HG03064 (cell line): ENCODE measurements around the gene UNC13C.

ENCODE experiments used
- ATAC-seq: cut with Tn5 transposase; IDR thresholded peaks from one replicate; pipeline ENCODE4 v1.9.1; 2021; ENCODE audit warnings: low read depth; ENCODE audit not compliant: unreplicated experiment

The UNC13C gene

DNA sequence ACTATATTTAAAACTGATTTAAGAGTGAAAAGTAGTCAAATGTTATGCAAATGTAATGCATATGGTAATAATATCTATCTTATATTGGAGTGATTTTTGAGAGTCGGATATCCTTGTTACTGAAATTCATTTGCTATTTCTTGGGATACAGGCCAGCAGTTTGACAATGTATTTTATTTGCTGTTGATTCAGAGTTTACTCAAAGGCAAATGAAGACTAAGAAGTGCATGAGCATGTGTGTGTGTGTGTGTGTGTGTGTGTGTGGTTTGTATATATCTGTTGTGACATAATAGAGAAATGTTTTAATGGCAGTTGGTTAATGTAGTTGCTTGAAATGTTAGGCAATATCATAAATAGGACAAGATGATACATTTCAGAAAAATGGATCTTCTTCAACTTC, 39.0 kb downstream of the UNC13C start:
- no peak for ATAC-seq

DNA sequence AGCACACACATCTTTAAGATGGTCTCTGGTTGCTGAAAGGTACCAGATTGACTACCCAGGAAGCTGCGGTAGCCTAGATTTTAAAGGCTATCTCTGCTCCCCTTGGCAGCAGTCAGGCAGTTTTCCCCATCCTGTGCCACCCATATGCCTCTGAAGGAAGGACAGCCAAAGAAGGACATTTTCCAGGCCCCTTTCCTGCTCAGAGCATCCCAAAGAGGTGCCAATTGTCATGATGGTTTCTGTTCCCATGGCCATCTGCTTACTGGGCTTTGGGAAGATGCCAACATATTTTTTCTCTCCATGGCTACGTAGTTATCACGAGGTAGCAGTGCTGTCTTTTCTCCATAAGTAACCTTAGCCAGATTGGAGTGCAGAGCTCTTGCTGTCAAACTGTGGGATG, 39.7 kb downstream of the UNC13C start:
- no peak for ATAC-seq

- ATAC-seq = no peak
Observed at GRCh38 chr15:54026258-54026657, 48.0 kb downstream of the UNC13C start.

DNA sequence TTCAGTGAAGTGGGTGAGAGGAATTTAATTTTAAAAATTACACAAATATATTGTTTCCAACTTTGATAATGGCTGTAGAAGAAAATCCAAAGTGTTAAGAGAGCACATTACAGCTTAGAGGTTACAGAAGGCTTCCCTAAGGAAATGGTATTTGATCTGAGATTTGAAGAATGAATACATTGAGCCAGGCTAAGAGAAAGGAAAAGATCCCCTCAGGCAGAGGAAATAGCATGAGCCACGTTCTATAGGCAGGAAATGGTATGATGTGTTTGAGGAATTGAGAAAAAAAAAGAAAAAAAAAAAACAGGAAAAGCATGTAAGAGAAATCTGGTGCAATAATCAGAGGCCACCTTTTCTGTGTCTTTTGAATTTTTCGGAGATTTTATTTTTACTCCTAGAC, 48.6 kb downstream of the UNC13C start:
- no peak for ATAC-seq

GRCh38 chr15:54029081-54029480, 50.8 kb downstream of the UNC13C start:
- no peak for ATAC-seq

DNA sequence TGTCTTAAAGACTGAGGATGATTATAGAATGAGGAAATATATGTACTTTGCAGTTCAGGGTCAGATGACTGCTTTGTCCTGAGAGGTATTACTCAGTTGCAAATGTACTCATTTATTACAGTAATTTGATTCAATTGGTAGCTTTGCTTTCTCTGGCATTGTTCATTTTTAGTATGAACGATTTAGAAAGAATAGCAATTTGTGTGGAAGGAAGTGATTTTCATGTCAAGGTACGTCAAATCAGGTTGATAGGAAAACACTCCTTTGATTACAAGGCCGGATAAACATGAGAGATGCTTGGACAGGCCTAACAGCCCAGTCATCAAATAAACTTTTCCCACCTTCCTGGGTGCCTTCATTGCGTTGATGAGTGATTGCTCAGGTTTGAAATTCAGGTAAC, 53.8 kb downstream of the UNC13C start:
- ATAC-seq = no peak

- no peak for ATAC-seq
Observed at GRCh38 chr15:54033356-54033860, 55.2 kb downstream of the UNC13C start.

- no peak for ATAC-seq
Observed at GRCh38 chr15:54033869-54034458, 55.7 kb downstream of the UNC13C start.

DNA sequence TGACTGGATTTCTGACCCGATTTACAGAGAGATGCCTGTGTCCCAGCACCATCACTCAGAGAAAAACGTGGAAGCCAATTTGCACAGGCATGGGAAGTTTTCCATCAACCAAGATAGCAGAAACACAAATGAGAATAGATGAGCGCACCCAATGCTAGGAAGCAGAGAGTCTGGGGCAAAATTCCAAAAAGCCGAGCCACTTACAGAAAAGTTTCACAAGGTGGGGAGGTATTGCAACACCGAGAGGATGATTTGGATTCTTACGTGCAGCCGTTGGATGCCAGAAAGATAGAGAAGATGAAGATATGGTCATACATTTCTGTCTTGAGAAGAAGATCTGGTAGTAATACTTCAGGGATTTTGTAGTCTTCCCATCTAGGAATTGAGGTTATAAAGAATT, 57.4 kb downstream of the UNC13C start:
- no peak for ATAC-seq

DNA sequence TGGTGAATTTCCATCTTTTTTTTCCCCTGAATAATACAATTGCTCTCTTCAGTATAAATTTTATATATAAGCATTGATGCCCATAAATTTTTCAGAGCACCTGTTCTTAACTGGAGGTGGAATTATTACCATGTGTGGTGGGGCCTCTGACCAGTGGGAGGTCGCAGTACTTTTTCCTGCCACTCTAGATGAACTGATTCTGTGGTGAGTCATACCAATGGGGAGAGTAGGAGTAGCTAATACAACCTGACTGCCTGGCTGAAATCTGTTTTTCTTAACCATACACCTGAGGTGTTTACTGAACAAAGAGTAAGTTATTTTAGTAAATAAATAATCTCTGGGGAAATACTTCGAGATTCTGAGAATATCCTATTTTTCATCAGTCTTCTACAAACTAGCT, 67.2 kb downstream of the UNC13C start:
- no peak for ATAC-seq

DNA sequence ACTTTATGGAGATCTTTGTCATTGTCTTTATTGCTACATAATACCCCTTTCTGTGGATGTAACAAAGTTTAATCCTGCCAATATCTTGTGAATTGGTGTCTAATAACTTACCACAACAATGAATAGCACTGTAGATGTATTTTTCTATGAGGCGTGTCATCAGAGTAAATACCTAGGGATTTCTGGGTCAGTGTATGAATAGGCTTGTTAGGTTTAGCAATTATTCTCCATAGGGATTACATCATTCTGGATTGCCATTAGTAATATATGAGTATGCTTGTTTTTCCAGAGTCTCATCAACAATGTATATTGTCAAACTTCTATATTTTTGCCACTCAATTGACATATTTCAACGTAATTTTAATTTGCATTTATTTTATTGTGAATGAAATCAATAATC, 67.9 kb downstream of the UNC13C start:
- ATAC-seq = no peak

GRCh38 chr15:54064365-54064764, 86.1 kb downstream of the UNC13C start:
- no peak for ATAC-seq

GRCh38 chr15:54066403-54066802, 88.2 kb downstream of the UNC13C start:
- no peak for ATAC-seq

DNA sequence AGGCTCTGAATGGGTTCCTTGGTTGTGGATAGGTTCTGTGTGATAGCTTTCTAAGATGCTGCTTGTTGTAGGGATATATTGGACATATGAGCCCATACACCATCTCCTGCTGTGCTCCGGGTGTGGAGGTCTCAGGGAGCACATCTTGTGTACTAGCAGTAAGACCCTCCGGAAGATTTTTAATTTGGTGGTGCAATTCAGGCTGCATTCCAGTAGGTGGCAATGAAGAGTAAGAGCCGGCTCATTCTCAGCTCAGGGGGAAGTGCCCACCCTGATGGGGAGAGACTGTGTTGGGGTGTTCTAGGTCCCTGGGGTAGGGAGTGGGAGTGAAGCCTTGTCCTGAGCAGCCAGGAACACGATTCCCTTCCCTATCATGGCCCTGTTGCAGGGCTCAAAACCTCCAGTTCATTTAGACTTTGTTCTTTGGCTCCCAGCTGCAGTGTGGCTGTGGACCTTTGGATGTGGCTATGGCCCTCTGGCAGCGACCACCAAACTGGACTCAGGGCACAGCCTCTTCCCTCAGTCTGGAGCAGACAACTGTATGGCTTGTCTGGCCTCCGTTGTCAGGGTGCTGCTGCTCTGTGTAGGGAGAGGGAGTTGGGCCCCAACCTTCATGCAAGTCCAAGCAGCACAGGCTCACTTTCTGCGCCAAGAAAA, 104.7 kb downstream of the UNC13C start:
- ATAC-seq = no peak

DNA sequence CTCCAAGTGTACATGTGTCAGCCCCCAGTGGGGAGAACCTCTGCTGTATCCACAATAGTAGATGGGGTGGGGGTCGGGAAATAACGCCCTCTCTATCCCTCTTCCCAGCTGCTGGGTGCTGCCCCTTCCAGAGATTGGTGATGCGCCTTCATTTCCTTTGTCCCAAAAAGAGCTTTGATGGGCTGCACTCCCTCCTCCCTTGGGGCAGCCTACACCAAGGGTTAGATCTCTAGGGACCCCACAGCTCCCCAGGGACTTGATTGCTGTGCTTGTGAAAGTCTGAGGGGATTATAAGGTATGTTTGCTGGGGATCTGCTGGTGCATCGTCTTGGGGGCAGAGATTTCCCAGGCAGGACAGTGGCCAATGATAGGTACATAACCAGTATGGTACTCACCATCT, 105.3 kb downstream of the UNC13C start:
- ATAC-seq = no peak

DNA sequence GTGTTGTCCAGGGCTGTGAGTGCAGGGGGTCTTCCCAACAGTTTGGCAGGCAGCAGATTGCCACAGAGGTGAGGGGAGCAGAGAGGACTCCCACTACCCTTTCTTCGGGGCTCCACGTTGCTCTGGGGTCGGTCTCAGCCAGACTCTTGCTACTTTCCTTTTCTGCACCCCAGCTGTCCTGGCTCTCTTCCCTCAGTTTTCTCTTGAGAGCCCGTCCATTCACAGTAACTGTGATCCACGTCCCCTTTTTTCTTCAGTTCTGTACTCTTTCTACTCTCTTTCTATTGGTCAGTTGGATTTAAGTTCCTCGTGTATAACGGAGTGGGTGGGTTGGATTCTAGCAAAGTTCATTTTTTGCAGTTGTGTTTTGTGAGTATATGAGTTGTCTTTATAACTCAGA, 105.8 kb downstream of the UNC13C start:
- no peak for ATAC-seq

- ATAC-seq = no peak
Observed at GRCh38 chr15:54088837-54089236, 110.6 kb downstream of the UNC13C start.

DNA sequence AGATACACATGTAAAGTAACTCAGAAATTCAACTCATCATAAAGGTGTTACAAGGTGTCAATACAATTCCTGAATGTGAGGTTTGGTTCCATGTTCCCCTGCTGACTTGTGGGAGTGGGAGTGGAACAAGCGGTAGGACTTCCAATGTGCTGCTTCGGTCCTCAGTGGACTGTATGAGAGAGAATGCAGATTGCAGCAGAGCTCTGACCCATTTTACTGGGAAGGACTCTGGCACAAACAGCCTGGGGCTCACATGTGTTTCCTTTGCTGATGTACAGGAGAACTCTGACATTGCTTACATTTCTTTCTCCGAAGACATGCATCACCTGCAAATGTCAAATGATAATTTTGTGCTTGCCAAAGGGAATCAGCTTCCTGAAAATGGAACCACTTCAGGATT, 111.5 kb downstream of the UNC13C start:
- no peak for ATAC-seq

DNA sequence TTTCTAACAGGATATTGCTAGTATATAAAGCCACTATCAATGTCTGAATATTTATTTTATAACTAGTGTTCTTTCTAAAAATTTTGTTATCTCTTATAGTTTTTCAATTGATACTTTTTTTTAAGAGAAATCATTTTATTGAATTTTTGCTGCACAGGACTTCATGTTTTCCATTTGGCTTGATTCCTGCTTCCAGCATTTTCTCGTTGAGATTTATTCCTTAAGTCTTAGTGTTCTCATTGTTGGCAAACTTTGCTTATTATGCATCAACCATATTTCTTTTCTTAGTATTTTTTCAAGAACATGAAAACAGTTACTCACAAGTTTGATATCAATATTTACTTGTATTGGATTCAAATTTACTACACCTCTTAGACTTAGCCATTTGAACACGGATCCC, 113.4 kb downstream of the UNC13C start:
- no peak for ATAC-seq

DNA sequence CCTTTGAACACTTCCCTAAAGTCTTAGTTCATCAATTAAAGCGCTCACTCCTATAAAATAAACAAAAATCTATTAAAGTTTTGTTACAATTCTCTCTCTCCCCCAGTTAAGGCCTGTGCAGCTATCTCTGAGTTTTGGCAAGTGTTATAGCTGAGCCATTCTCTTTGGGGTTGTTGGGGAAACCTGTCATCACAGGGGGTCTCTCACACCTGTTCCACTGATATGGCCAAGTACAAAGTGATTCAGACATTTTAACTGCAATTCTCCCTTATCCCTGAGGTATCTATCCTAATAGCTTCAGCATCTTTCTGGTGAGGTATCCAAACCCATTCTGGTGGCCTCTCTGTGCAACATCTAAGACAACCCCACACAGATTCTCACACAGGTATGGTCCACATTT, 116.4 kb downstream of the UNC13C start:
- no peak for ATAC-seq

DNA sequence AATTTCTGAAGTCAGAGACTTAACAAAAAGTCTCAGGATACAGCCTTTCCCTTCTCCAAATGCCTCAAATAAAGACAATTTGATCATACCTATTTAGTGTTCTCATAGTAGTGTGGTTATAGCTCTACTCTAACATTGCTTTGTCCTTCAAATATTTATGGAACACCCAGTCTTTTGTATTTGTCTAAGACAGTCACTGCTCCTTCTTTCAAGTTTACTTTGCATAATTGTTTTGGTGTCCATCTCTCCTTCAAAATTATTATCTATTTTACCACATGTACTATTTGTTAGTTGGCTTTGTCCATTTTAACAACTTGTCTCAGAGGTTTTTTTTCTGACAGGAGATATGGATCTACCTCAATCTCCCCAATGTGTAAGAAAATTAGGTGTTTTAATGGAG, 118.8 kb downstream of the UNC13C start:
- no peak for ATAC-seq

GRCh38 chr15:54099010-54099409, 120.8 kb downstream of the UNC13C start:
- ATAC-seq = no peak
